Gastrocnemius medialis (tissue), 4 donors: Measurements from ENCODE around the gene TTYH2. TPM values are rescaled to one million over a fixed set of nuclear protein-coding genes. Genes with fewer than 3 reads are reported as not detected.

Experiments used
- ATAC-seq, 2 donors: fragments of 150-250 bp; one replicate each; pipeline ENCODE4 v1.9.1; 2016
- DNase-seq, 2 donors: peaks; one replicate each; pipeline ENCODE4 v3.0.0-alpha.2; 2019
- H3K27ac ChIP-seq, 4 donors: fragments of 200-600 bp; sonication (generic); 1 replicate in 1 of 4; 2 replicates in 3 of 4; pipeline ENCODE4 v1.5.1; 2016 to 2018; ENCODE audit warnings: mild to moderate bottlenecking in 2 of 4, moderate library complexity in 1 of 4
- H3K27me3 ChIP-seq, 3 donors: fragments of 200-600 bp; sonication (generic) in 2 of 3; 1 replicate in 1 of 3; 2 replicates in 2 of 3; pipeline versions ENCODE4 v1.5.1 to v1.6.0; 2016 to 2019; ENCODE audit warnings: mild to moderate bottlenecking in 1 of 3, moderate library complexity in 1 of 3
- H3K36me3 ChIP-seq, 2 donors: fragments of 200-600 bp; sonication (generic) in 1 of 2; one replicate each; pipeline ENCODE4 v1.5.1; 2017 to 2018
- H3K4me1 ChIP-seq, 2 donors: fragments of 200-600 bp; sonication (generic) in 1 of 2; one replicate each; pipeline ENCODE4 v1.5.1; 2016 to 2017; ENCODE audit warnings: mild to moderate bottlenecking in 2 of 2
- H3K4me3 ChIP-seq, 4 donors: fragments of 200-600 bp; sonication (generic) in 3 of 4; 1 replicate in 1 of 4; 2 replicates in 3 of 4; pipeline ENCODE4 v1.5.1; 2016 to 2019; ENCODE audit warnings: mild to moderate bottlenecking in 2 of 4
- H3K9me3 ChIP-seq, 3 donors: fragments of 200-600 bp; sonication (generic) in 2 of 3; 1 replicate in 1 of 3; 2 replicates in 2 of 3; pipeline ENCODE4 v1.5.1; 2016 to 2019
- CTCF ChIP-seq, 5 experiments: fragments of 450-650 bp in 3 of 5; fragments of 200-600 bp in 2 of 5; sonication (generic) in 2 of 5; IDR thresholded peaks in 4 of 5; conservative IDR thresholded peaks in 1 of 5; 1 replicate in 4 of 5; 2 replicates in 1 of 5; pipeline ENCODE4 v1.5.1; 2016 to 2019; ENCODE audit warnings: antibody characterized with exemption in 5 of 5, mild to moderate bottlenecking in 3 of 5, moderate library complexity in 3 of 5
- POLR2A ChIP-seq, 2 donors: fragments of 450-650 bp; IDR thresholded peaks; one replicate each; pipeline ENCODE4 v1.6.1; 2017; ENCODE audit warnings: antibody characterized with exemption in 2 of 2, mild to moderate bottlenecking in 2 of 2, moderate library complexity in 2 of 2
- in situ Hi-C, 4 donors: fragments of 200-750 bp; cut with MboI; loops; one replicate each; pipeline versions ENCODE4 v1.15.0 to v1.8.0; 2017; ENCODE audit warnings: low sequenced_read_pairs in 4 of 4
- intact Hi-C: fragments of 100-400 bp; cut with DNase I; formaldehyde crosslinking; loops from one replicate; pipeline ENCODE4 v1.15.1; 2023; ENCODE audit warnings: low total_unique reads
- total RNA-seq, 4 donors: library from RNA; depleted of rRNA; stranded (reverse); fragments of >200 nt; gene quantifications; one replicate each; pipeline versions ENCODE4 v1.1.0 to v1.2.3, GENCODE V29; 2016

TTYH2 gene
- total RNA-seq, 4 donors from 2014 or later, result 4.7 to 19.2 (median 11.4) TPM

- H3K4me1 ChIP-seq, result peaks cover 0 to 10% of the 10 kb centered on the region in 2 donors
- ATAC-seq (peak in 1 of 2 donors; percentile 21), DNase-seq (no peak)
Measured at GRCh38 chr17:74235911-74236371, 22.6 kb downstream of the TTYH2 start.

GRCh38 chr17:74237321-74237720 is 23.9 kb downstream of the TTYH2 start:
- in situ Hi-C loops (no loop called here), intact Hi-C loops (no loop called here)
- H3K27ac ChIP-seq, result no peak overlapping the region
- peaks cover 0 to 11% of the 10 kb centered on the region in 2 donors for H3K36me3 ChIP-seq
- H3K4me3 ChIP-seq, result no peak overlapping the region
- no peaks in the 10 kb centered on the region for H3K27me3 ChIP-seq
- no peaks in the 10 kb centered on the region for H3K9me3 ChIP-seq
- ATAC-seq (no peak), DNase-seq (no peak)
- peaks cover 13 to 23% of the 10 kb centered on the region in 2 donors for H3K4me1 ChIP-seq
- no peak for TF ChIP-seq POLR2A (IDR thresholded peaks at IDR 0.05)
- TF ChIP-seq CTCF (IDR thresholded peaks at IDR 0.05 in 4 of 5, conservative IDR thresholded peaks at IDR 0.05 in 1 of 5), result no peak

More at GRCh38 chr17:74235911-74236371, 22.6 kb downstream of the TTYH2 start:
- Histone ChIP-seq H3K27me3 (no peaks in the 10 kb centered on the region), H3K9me3 (no peaks in the 10 kb centered on the region), H3K4me3 (no peak overlapping the region), H3K36me3 (peaks cover 0 to 16% of the 10 kb centered on the region in 2 donors), H3K27ac (no peak overlapping the region)
- intact Hi-C loops (no loop called here), in situ Hi-C loops (no loop called here)
- TF ChIP-seq POLR2A (IDR thresholded peaks at IDR 0.05) (no peak), CTCF (IDR thresholded peaks at IDR 0.05 in 4 of 5, conservative IDR thresholded peaks at IDR 0.05 in 1 of 5) (no peak)

DNA sequence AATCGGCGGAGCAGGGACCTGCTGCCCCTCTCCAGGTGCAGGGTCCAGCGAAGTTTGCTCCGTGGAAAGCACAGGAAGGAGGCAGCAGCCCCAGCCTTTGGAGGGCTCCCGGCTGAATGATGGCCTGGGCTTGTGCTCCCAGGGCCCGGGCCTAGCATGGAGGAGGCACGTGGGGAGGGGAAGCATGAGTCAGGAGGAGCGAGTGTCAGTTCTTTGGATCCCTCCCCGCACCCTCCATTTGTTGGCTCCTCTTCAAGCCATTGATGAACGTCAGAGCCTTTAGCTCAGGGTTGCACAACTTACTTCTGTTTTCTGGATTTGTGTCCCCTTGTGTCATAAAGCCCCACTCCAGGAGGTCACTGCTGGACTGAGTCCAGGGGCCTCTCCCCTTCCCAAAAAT is 25.8 kb downstream of the TTYH2 start:
- intact Hi-C loops, result no loop called here
- Histone ChIP-seq H3K4me3 (no peak overlapping the region), H3K9me3 (no peaks in the 10 kb centered on the region), H3K36me3 (peaks cover 0 to 11% of the 10 kb centered on the region in 2 donors), H3K4me1 (peaks cover 13 to 29% of the 10 kb centered on the region in 2 donors), H3K27me3 (no peaks in the 10 kb centered on the region), H3K27ac (no peak overlapping the region)
- TF ChIP-seq CTCF (IDR thresholded peaks at IDR 0.05 in 4 of 5, conservative IDR thresholded peaks at IDR 0.05 in 1 of 5) (no peak), POLR2A (IDR thresholded peaks at IDR 0.05) (no peak)
- DNase-seq (peak in 1 of 2 donors; percentile 26), ATAC-seq (no peak)
- in situ Hi-C loops, result no loop called here

GRCh38 chr17:74240618-74241205 is 27.3 kb downstream of the TTYH2 start:
- Histone ChIP-seq H3K9me3 (no peaks in the 10 kb centered on the region), H3K27ac (no peak overlapping the region), H3K27me3 (no peaks in the 10 kb centered on the region), H3K4me1 (peaks cover 13 to 19% of the 10 kb centered on the region in 2 donors), H3K36me3 (peaks cover 0 to 11% of the 10 kb centered on the region in 2 donors), H3K4me3 (no peak overlapping the region)
- ATAC-seq (no peak), DNase-seq (no peak)
- in situ Hi-C loops (no loop called here), intact Hi-C loops (no loop called here)
- TF ChIP-seq POLR2A (IDR thresholded peaks at IDR 0.05) (no peak), CTCF (IDR thresholded peaks at IDR 0.05 in 4 of 5, conservative IDR thresholded peaks at IDR 0.05 in 1 of 5) (no peak)
